IMR-90 (cell line): ENCODE measurements around the gene ZNF253. TPM values are rescaled to one million over a fixed set of nuclear protein-coding genes. Genes with fewer than 3 reads are reported as not detected.

Source experiments
- ATAC-seq: fragments of 200-7000 bp; cut with Tn5 transposase; 2 replicates; pipeline ENCODE4 v1.9.1; 2020; ENCODE audit warnings: low read depth, mild to moderate bottlenecking, moderate library complexity
- BruUV-seq: library from RNA; stranded (reverse); fragments of 400-500 nt; replicated peaks from 2 replicates; lab custom pipeline; 2021; lab: Mats Ljungman, UMichigan
- CTCF ChIA-PET: fragments of 300-600 bp; formaldehyde crosslinking; extraction: SDS; loops from one replicate; lab custom pipeline; 2021; ENCODE audit warnings: antibody characterized with exemption; lab: Yijun Ruan, JAX
- POLR2A ChIA-PET: fragments of 300-600 bp; sonication (Branson Sonifier 250); formaldehyde crosslinking; loops from one replicate; lab custom pipeline; 2022; ENCODE audit warnings: antibody characterized with exemption; ENCODE audit not compliant: unreplicated experiment; lab: Charles Lee
- DNase-seq: peaks from one replicate; pipeline ENCODE4 v3.0.0; 2013
- H2AFZ ChIP-seq: replicated peaks from 2 replicates; pipeline ENCODE3; 2013; ENCODE audit warnings: low read length, mild to moderate bottlenecking; ENCODE audit not compliant: poor library complexity
- H2AK5ac ChIP-seq: 2 replicates; pipeline ENCODE4 v1.6.1; 2013; ENCODE audit warnings: low read depth, low read length, inconsistent platforms
- H2AK9ac ChIP-seq: replicated peaks from 2 replicates; pipeline ENCODE3; 2013; ENCODE audit warnings: mild to moderate bottlenecking, low read depth, low read length, moderate library complexity; ENCODE audit not compliant: poor library complexity
- H2BK120ac ChIP-seq: 2 replicates; pipeline ENCODE4 v1.6.1; 2013; ENCODE audit warnings: low read depth, low read length, inconsistent platforms
- H2BK15ac ChIP-seq: 3 replicates; pipeline ENCODE4 v1.6.1; 2013; ENCODE audit warnings: low read depth, low read length, inconsistent platforms
- H2BK20ac ChIP-seq: 2 replicates; pipeline ENCODE4 v1.6.1; 2013; ENCODE audit warnings: low read depth, mild to moderate bottlenecking, inconsistent platforms, low read length, moderate library complexity
- H2BK5ac ChIP-seq: 2 replicates; pipeline ENCODE4 v1.6.1; 2013; ENCODE audit warnings: mild to moderate bottlenecking, low read depth, low read length, inconsistent platforms; ENCODE audit not compliant: poor library complexity, severe bottlenecking
- H3K14ac ChIP-seq: replicated peaks from 2 replicates; pipeline ENCODE4 v1.6.1; 2013; ENCODE audit warnings: low read depth, low read length, inconsistent platforms
- H3K18ac ChIP-seq: 2 replicates; pipeline ENCODE4 v1.6.1; 2013; ENCODE audit warnings: low read depth, low read length, control low read depth
- H3K23ac ChIP-seq: 2 replicates; pipeline ENCODE4 v1.6.1; 2013; ENCODE audit warnings: low read depth, low read length, inconsistent platforms
- H3K27ac ChIP-seq: 2 replicates; pipeline ENCODE4 v1.5.1; 2013; ENCODE audit warnings: mild to moderate bottlenecking, control low read depth, low read length; ENCODE audit not compliant: insufficient read depth
- H3K27me3 ChIP-seq: 2 replicates; pipeline ENCODE4 v1.6.1; 2013; ENCODE audit warnings: low read length; ENCODE audit not compliant: control insufficient read depth, insufficient read depth
- H3K36me3 ChIP-seq: 2 replicates; pipeline ENCODE4 v1.6.1; 2013; ENCODE audit warnings: low read length, mixed read lengths; ENCODE audit not compliant: control insufficient read depth, insufficient read depth
- H3K4ac ChIP-seq: 2 replicates; pipeline ENCODE4 v1.6.1; 2013; ENCODE audit warnings: low read depth, low read length, inconsistent platforms
- H3K4me1 ChIP-seq: 2 replicates; pipeline ENCODE4 v1.6.1; 2013; ENCODE audit warnings: low read length, mixed read lengths; ENCODE audit not compliant: control insufficient read depth, insufficient read depth
- H3K4me2 ChIP-seq: 2 replicates; pipeline ENCODE4 v1.6.1; 2013; ENCODE audit warnings: low read depth, mild to moderate bottlenecking, control low read depth, low read length, moderate library complexity
- H3K4me3 ChIP-seq: 2 replicates; pipeline ENCODE4 v1.5.1; 2013; ENCODE audit warnings: low read depth, mild to moderate bottlenecking, control low read depth, low read length, moderate library complexity; ENCODE audit not compliant: insufficient read depth
- H3K56ac ChIP-seq: 2 replicates; pipeline ENCODE4 v1.6.1; 2013; ENCODE audit warnings: low read length, inconsistent platforms; ENCODE audit not compliant: insufficient read depth; ENCODE audit errors: extremely low read depth
- H3K79me1 ChIP-seq, 2 experiments: 2 replicates each; pipeline ENCODE4 v1.6.1; 2013; ENCODE audit warnings: low read length in 2 of 2, inconsistent platforms in 1 of 2, low read depth in 1 of 2
- H3K9ac ChIP-seq: 2 replicates; pipeline ENCODE4 v1.6.1; 2013; ENCODE audit warnings: low read depth, low read length, control low read depth
- H3K9me1 ChIP-seq: 2 replicates; pipeline ENCODE4 v1.6.1; 2013; ENCODE audit warnings: low read length, inconsistent platforms; ENCODE audit not compliant: insufficient read depth
- H3K9me3 ChIP-seq: 2 replicates; pipeline ENCODE4 v1.6.1; 2013; ENCODE audit warnings: low read length; ENCODE audit not compliant: control insufficient read depth, insufficient read depth
- H4K20me1 ChIP-seq: 2 replicates; pipeline ENCODE4 v1.6.1; 2013; ENCODE audit warnings: low read length, inconsistent platforms; ENCODE audit not compliant: insufficient read depth
- H4K5ac ChIP-seq: 2 replicates; pipeline ENCODE4 v1.6.1; 2013; ENCODE audit warnings: mild to moderate bottlenecking, low read depth, low read length, control low read depth
- H4K8ac ChIP-seq, 2 experiments: 2 replicates each; pipeline ENCODE4 v1.6.1; 2013; ENCODE audit warnings: low read depth in 2 of 2, low read length in 2 of 2, control low read depth in 1 of 2, inconsistent platforms in 1 of 2
- H4K91ac ChIP-seq: 2 replicates; pipeline ENCODE4 v1.6.1; 2013; ENCODE audit warnings: low read depth, low read length, inconsistent platforms; ENCODE audit not compliant: insufficient read depth
- BHLHE40 ChIP-seq: fragments of 150-350 bp; IDR thresholded peaks from 2 replicates; pipeline ENCODE4 v1.6.1; 2016; ENCODE audit warnings: mild to moderate bottlenecking, low read depth, low read length
- CEBPB ChIP-seq: IDR thresholded peaks from 2 replicates; pipeline ENCODE4 v1.6.1; 2012; ENCODE audit warnings: low read depth, low read length, improper control_type of control experiment
- CTCF ChIP-seq: conservative IDR thresholded peaks from 2 replicates; pipeline ENCODE4 v1.5.1; 2012; ENCODE audit warnings: mild to moderate bottlenecking, low read depth, low read length, improper control_type of control experiment
- FOS ChIP-seq: fragments of 150-350 bp; IDR thresholded peaks from 2 replicates; pipeline ENCODE4 v1.6.1; 2016; ENCODE audit warnings: low read depth, low read length
- MAFK ChIP-seq: IDR thresholded peaks from 2 replicates; pipeline ENCODE4 v1.6.1; 2012; ENCODE audit warnings: low read depth, low read length, improper control_type of control experiment
- MAZ ChIP-seq: IDR thresholded peaks from 2 replicates; pipeline ENCODE4 v1.6.1; 2012; ENCODE audit warnings: low read depth, mild to moderate bottlenecking, low read length, improper control_type of control experiment, moderate library complexity, borderline replicate concordance
- RAD21 ChIP-seq: IDR thresholded peaks from 2 replicates; pipeline ENCODE4 v1.6.1; 2012; ENCODE audit warnings: low read length, improper control_type of control experiment
- RFX5 ChIP-seq: IDR thresholded peaks from 2 replicates; pipeline ENCODE4 v1.8.0; 2012; ENCODE audit warnings: low read depth, mild to moderate bottlenecking, low read length, moderate library complexity
- SMC3 ChIP-seq: fragments of 150-350 bp; IDR thresholded peaks from 2 replicates; pipeline ENCODE4 v1.6.1; 2016; ENCODE audit warnings: low read depth, mild to moderate bottlenecking, antibody characterized with exemption, low read length, moderate library complexity
- WGBS, 2 experiments: methylation state at CpG; one replicate each; pipeline versions ENCODE4 v1.1.5 to v1.1.7; 2013; ENCODE audit warnings: missing lambda C conversion rate in 2 of 2; ENCODE audit not compliant: insufficient read length in 1 of 2; ENCODE audit errors: extremely low coverage in 2 of 2; 5-methylcytosine and 5-hydroxymethylcytosine counted together
- dilution Hi-C: fragments of 300-500 bp; cut with HindIII; formaldehyde crosslinking; loops from one replicate; pipeline ENCODE4 v1.14.3; 2018; ENCODE audit warnings: low sequenced_read_pairs; ENCODE audit not compliant: unreplicated experiment
- in situ Hi-C: fragments of 300-500 bp; cut with MboI; formaldehyde crosslinking; loops from 3 replicates; pipeline ENCODE4 v1.14.3; 2019; ENCODE audit warnings: low sequenced_read_pairs, inconsistent platforms, mixed read lengths
- intact Hi-C: fragments of 100-400 bp; cut with micrococcal nuclease; formaldehyde crosslinking; loops from 2 replicates; pipeline ENCODE4 v1.10.0; 2022
- polyA plus RNA-seq, 3 experiments: library from polyadenylated mRNA; depleted of rRNA; stranded (reverse); fragments of >200 nt; gene quantifications; 2 replicates each; pipeline ENCODE4 v1.2.3, GENCODE V29; 2012; ENCODE audit warnings: low replicate concordance in 1 of 3
- total RNA-seq: library from RNA; depleted of rRNA; stranded (reverse); fragments of >200 nt; gene quantifications from 2 replicates; pipeline ENCODE4 v1.2.3, GENCODE V29; 2012
- TF ChIP-seq, protein P1 (sequence below): fragments of 150-350 bp; IDR thresholded peaks from 2 replicates; pipeline ENCODE4 v1.6.1; 2016; ENCODE audit warnings: low read depth, mild to moderate bottlenecking, low read length, moderate library complexity, borderline replicate concordance

The ZNF253 gene
- total and polyA plus RNA-seq, 2 of the 4 experiments (the other 2 are of a cell fraction): 0.74 to 3.4 TPM

GRCh38 chr19:19826875-19827274 is 38.8 kb upstream of the ZNF253 start:
- Histone ChIP-seq H3K23ac (no peak overlapping the region), H3K27ac (no peak overlapping the region), H4K91ac (no peak overlapping the region), H3K36me3 (no peaks in the 10 kb centered on the region), H3K9ac (no peak overlapping the region), H4K5ac (no peak overlapping the region), H3K18ac (no peak overlapping the region), H3K56ac (no peak overlapping the region), H2BK20ac (no peak overlapping the region), H4K20me1 (no peaks in the 10 kb centered on the region), H3K4me1 (no peaks in the 10 kb centered on the region), H2BK15ac (no peak overlapping the region), H3K79me1 (no peaks in the 10 kb centered on the region), H4K8ac (no peak overlapping the region), H3K4ac (no peak overlapping the region), H2BK5ac (no peak overlapping the region), H3K9me3 (peaks cover 54% of the 10 kb centered on the region), H3K14ac (no peak overlapping the region), H3K4me3 (no peak overlapping the region), H2AK5ac (no peak overlapping the region), H2AK9ac (no peak overlapping the region), H2AFZ (no peak overlapping the region), H3K4me2 (no peak overlapping the region), H3K27me3 (no peaks in the 10 kb centered on the region), H3K9me1 (no peaks in the 10 kb centered on the region), H2BK120ac (no peak overlapping the region)
- ChIA-PET CTCF (no interaction called here), POLR2A (no interaction called here)
- TF ChIP-seq, protein P1, sequence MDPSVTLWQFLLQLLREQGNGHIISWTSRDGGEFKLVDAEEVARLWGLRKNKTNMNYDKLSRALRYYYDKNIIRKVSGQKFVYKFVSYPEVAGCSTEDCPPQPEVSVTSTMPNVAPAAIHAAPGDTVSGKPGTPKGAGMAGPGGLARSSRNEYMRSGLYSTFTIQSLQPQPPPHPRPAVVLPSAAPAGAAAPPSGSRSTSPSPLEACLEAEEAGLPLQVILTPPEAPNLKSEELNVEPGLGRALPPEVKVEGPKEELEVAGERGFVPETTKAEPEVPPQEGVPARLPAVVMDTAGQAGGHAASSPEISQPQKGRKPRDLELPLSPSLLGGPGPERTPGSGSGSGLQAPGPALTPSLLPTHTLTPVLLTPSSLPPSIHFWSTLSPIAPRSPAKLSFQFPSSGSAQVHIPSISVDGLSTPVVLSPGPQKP: no peak
- TF ChIP-seq FOS (no peak), CTCF (no peak), MAFK (no peak), RFX5 (no peak), MAZ (no peak), RAD21 (no peak), CEBPB (no peak), BHLHE40 (no peak), SMC3 (no peak)
- no CpG with 5 or more reads among the region's 11 CpGs for WGBS, 2 experiments
- DNase-seq: no peak
- ATAC-seq: no peak
- intact Hi-C loops (no loop called here), dilution Hi-C loops (no loop called here), in situ Hi-C loops (no loop called here)
- no TSS peak for BruUV-seq
